HG02981 (cell line): Measurements from ENCODE around the gene SNTG2.
"Not testable (repeated sequence)": the region's sequence is repeated elsewhere in the genome, so short reads cannot be mapped to it uniquely, and the experiment has no call there.

Experiments
- ATAC-seq: cut with Tn5 transposase; IDR thresholded peaks from one replicate; pipeline ENCODE4 v1.9.1; 2021; ENCODE audit warnings: mild to moderate bottlenecking, moderate library complexity; ENCODE audit not compliant: unreplicated experiment

SNTG2 gene

DNA sequence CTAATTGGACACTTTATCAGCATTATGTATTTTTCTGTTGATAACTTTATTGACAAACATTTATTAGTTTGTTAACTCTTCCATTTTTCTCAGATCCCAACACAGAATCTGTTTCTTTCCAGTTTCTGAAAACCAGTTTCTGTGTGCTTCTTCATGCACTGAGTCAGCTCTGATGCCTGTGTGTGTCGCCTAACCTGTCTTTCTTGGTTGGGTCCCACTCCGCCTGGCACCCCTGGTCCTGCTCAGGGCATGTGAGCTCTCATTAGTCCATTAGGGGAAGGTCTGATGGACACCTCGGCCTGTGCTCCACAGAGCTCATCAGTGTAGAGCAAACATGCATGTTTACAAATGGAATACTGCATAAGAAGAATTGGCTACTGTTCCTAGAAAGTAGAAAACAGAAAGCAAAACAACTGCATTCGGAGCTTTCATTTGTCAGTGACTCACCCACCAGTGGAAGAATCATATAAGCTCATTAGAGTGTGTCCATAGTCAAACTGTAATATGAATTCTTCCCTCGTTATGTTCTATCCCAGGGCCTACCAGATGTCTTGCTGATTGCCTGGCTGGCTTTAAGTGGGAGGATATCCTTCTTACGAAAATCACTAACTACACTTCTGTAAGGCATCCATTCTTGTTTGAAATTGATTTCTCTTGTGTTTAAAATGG, 137.7 kb downstream of the SNTG2 start:
- no peak for ATAC-seq

DNA sequence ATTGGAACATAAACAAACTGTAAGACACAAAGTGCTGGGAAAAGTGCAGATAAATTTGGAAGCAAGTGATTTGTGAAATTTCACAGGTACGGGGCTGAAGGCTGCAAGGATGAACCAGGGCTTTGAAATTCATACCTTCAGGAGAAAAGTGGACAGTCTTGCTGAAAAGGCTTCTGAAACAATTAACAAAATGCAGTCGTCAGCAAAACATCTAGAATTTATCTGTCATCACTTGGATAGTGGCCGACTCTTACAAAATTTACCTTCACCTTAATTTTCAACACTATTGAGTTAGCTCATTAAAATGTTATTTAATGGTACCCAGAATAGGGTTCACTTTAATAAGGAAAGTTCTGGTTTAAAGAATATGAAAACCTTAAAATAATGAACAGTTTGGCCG, 138.3 kb downstream of the SNTG2 start:
- no peak for ATAC-seq

DNA sequence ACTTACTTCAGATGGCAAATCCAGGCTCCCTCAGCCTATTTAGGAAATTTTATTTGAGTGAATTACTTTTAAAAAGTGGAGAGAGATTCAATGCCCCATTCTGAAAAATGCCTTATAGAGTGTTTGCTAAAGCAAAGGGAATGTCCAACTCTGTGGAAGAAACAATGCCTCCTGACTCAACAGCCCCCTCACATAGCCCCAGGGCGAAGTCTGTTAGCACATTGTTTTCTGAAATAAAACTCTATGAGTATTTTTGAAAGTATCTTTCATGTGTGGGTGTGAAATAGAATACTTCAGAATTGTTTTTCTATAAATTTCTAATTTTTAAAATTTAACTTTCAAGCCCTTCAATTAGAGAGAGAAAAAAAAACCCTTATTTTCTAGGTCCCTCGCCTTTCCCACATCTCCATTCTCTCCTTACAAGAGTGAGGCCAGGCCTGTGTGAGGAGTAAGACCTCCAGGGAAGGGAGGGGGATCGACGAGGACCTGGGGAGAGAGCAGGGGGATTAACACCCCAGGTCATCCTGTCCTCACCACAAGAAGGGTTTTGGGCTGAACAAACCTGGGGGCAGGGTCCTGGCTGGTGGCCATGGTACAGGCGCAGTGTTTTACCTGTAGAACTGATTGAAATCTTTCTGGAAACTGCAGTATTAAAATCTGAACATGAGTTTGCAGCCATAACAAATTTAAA, 141.4 kb downstream of the SNTG2 start:
- ATAC-seq: no peak

DNA sequence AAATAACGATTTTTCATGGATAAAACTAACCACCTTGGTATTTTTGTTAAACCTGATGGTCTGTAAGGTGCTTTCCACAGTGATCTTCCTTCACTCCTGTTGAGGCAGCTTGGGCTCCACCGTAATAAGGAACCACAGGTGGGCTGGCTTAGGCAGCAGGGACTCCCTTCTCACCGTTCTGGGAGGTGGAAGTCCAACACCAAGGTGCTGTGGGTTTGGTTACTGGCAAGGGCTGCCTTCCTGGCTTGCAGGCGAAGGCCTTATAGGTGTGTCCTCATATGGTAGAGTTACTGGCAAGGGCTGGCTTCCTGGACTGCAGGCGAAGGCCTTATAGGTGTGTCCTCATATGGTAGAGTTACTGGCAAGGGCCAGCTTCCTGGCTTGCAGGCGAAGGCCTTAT, 143.0 kb downstream of the SNTG2 start:
- ATAC-seq: not testable (repeated sequence)

DNA sequence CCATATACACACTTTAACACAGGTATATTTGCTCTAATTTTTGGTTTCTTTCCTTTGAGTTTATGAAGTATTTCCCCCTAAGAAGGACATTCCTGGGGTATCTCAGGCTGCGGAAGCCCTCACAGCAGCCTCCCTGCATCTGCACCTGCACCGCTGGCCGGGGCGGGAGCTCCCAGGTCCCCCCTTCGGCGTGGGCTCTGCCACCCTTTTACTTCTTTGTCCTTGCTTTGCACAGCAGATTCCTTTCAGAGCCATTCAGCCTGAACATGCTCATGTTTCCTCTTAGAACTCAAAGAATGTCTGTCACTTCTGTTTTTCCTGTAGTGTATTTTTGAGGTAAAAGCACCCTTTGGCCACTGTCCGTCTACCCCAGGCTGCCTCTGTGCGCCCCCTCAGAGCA, 146.5 kb downstream of the SNTG2 start:
- ATAC-seq: no peak

DNA sequence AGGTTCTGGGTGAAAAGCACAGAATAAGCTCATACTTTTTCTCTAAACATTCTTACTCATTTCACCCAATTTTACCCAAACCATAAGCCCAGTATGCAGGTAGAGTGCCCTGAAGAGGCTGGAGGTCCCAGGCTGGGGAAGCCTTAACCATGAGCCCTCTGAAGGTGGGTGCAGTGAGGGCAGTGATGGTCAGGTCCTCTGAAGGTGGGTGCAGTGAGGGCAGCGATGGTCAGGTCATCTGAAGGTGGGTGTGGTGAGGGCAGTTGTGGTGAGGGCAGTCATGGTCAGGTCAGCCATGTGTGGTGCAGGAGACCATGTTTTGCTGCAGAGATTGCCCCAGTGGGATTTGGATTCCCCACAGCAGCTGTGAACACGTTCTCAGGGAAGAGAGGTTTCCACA, 148.8 kb downstream of the SNTG2 start:
- no peak for ATAC-seq

DNA sequence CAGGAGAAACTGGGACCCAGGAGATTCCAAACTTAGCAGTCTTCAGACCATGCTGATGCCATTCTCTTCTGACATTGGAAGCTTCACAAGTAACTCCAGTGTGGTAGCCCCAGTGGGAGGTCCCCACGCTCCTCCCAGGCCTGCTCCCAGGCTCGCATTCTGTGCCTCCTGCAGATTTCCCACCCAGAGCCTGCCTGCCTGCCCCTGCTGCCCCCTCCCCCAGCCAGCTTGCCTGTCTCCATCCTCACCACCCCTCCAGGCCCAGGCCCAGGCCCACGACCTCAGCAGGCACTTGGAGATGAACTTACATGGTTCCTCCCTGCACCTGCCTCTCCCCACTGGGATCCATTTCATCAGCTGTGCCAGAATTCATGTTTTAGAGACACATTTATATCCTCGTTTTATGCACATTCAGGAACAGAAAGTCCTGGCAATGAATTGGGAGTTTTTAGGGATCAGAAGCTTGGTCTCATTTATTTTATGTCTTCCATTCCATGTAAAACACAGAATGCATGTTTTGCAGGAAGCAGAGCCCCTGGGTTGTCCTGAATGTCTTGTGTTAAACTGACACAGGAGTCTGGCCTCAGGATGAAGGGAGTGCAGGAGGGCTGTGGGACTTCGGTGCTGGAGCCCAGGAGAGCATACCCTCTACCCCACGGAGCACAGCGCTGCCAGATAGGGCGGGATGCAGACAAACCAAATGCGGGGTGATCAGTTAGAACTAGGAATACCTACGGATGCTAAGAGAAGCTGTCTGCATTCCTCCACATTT, 150.5 kb downstream of the SNTG2 start:
- no peak for ATAC-seq

DNA sequence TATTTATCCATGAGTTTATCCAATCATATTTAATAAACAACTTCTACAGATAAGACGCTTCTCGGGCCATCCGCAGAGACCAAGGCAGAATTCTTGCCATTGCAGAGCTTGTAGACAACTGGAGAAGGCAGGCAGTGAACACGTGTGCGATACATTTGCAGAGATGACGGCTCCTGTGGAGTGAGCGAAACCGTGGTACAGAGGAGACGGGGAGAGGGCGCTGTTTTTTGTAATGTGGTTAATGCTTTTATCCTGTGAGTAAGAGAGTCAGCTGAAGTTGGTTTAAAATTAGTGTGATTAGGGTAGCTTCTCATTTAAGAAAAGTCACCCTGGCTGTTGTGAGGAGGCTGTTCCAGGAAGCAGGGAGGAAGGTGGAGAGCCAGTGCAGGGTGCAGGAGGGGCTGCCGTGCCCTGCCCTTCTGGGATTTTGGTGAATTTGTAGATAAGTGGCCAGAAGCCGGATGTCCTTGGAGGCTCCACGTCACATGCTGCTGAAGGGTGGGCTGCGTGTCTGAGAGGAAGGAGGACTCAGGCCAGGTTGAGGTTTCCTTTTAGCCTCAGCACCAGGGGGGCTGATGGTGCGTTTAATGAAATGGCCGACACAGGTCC, 151.4 kb downstream of the SNTG2 start:
- no peak for ATAC-seq

DNA sequence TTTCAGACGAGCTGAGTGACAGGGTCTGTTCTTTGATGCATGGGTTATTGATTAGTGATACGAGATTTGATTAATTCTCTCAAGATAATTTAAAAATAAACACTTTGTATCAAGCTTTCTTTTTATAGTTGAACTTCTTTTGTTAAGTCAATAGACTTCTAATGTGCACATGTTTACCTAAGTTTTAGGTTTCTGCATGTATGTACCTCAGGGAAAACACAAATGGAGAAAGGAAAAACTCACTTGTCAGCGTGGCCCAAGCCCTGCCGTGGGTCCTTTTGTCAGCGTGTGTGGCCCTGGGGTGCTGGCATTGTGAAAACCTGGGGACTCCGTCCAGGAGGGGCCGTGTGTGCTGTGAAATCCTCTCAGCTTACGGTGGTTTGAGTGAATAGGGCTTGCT, 153.7 kb downstream of the SNTG2 start:
- no peak for ATAC-seq

DNA sequence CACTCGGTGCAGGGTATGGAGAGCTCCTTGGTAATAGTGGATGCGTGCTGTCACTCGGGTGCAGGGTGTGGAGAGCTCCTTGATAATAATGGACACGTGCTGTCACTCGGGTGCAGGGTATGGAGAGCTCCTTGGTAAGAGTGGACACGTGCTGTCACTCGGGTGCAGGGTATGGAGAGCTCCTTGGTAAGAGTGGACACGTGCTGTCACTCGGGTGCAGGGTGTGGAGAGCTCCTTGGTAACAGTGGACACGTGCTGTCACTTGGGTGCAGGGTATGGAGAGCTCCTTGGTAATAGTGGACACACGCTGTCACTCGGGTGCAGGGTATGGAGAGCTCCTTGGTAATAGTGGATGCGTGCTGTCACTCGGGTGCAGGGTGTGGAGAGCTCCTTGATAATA, 155.7 kb downstream of the SNTG2 start:
- not testable (repeated sequence) for ATAC-seq

DNA sequence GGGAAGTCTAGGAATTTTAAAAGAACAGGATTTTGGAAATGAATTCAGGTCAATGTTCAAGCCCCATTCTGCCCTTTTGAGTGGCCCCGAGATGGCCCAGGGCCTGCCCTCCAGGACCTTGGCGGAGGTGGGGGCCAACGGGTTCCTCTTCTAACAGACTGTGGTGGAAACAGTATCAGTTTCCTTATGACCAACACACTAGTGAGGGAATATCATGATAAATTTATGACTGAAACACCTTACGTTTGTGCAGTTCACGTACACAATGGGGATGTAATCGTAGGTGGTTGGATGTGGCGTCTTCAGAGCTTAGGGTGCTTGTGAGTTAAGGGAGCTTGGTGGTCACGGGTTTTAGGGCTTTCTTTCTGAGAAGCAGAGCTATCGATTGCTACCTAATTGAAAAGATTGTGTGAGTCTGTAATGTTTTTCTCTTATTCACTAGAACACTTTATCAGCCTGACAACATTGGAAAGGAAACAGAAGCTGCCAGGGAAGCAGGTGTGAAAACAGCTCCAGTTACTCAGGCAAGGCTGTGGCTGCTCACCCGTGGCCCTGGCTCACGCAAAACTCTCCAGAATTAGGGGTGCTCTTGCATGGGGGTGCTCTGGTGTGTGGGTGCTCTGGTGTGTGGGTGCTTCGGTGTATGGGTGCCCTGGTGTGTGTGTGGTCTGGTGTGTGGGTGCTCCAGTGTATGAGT, 165.3 kb downstream of the SNTG2 start:
- no peak for ATAC-seq

DNA sequence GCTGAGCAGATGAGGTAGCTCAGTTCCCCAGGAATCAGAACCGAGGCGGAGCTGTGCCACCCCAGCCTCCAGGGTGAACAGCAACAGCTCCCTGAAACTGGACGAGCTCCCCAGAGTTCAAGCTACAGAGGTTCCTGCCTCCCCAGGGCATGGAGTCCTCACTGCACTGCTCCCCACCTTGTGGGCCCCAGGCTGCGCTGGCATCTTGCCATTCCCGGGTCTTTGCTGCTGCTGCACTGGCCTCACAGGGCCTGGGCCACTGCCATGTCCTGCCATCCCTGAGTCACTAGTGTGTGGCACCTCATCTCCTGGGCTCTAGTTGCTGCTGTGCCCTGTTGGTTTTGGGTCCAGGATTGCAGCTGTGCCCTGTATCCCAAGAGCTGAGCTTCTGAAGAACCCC, 166.9 kb downstream of the SNTG2 start:
- no peak for ATAC-seq

DNA sequence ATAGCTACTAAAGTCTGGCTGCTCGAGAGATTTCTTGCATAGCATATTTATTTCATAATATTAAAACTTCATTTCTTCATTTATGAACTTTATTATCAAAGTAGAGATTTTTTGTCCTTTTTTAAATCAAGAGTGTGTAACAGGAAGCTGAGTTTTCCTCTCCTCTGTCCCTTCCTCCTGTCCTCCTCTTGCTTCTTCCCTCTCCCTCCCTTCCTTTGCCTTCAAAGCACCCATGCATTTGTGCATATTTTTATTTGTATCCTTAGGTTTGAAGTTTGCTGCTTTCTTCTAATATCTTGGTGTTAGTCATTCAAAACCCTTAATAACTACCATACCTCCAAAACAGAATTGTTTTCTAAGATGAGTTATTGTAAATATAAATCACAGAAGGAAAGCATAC, 174.6 kb downstream of the SNTG2 start:
- no peak for ATAC-seq

DNA sequence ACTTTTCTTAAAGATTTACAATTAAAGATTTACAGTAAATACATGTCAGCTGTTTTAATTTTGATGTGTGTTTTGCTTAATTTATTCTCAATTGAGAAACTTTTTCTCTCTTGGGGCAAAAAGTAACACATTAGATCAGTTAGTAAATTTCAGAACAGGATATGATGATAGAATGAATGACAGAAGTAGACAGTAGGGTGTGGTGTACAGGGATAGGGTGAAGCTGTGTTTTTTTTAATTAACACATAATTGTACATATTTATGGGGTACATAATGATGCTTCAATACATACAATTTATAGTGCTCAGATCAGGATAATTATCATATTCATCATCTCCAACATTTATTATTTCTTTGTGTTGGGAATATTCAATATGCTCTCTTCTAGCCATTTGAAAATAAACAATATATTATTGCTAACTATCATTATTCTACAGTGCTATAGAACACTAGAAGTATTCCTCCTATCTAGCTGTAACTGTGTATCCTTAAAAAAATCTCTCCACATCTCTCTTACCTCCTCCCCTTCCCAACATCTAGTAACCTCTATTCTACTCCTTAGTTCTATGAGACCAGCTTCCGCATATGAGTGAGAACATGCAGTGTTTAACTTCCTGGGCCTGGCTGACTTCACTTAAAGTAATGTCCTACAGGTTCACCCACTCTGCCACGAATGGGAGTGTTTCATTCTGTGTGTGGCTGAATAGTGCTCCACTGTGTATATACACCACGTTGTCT, 175.2 kb downstream of the SNTG2 start:
- ATAC-seq: no peak

DNA sequence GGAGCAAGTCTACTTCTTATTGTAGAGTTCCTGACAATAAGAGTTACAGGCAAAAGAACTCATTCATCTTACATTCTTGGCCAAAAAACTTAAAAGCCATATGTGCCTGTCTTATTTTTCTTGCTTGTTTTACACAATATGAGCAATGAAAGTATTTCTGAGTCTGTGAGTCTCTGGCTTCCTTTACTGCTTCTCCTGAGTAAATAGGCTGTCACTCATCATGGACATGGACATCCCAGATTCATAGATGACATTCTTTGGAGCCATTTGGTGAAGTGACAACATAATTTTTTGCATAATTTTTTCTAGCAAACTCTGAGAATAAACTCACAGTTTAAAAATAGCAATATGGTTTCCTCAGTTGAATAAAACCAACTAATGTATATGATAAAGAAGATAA, 179.3 kb downstream of the SNTG2 start:
- ATAC-seq: no peak

DNA sequence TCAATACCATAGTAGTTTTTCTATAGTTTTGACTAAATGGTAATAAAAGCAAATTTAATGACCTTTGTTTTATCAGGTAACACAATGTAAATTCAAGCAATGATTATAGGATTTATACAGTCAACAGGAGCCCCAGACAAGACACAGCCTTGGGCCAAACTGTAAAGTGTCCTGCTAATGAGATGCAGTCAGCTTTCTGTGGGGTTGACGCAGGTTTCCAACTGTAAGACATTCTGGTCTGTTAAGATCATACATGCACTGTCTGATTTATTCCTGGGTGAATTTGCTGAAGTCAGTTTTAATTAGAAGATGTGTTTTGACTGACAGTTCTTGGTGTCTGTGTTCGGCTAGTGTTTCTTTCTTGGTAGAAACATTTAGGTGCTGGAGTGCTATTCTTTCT, 180.3 kb downstream of the SNTG2 start:
- ATAC-seq: no peak

DNA sequence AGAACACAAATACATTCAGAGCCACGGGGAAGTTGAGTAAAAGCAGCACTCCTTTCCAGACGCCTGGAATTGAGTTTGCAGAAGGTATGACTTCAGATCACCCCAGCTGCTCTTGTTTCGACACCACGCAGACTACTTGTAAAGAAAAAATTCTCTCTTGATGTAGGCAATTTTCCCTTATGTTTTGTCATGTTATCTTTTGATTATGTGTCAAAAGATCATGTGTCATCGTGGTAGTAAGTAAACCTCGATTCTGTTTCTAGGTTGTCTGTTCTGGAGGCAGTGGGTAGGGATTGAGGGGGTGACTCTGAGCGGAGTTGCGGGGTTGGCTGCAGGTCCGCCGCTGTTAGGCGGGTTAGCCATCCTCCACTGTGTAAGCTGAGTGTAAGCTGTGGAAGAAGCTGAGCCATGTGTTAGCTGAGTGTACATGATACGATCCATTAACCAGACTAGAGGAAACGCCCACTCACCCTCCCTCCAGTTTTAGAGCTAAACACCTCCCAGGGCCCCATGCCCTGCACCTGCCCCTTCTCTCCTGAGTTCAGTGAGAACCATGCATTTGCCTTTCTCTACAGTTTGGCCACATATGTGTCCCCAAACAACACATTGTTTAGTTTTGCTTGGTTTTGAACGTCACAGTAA, 181.8 kb downstream of the SNTG2 start:
- ATAC-seq: no peak

DNA sequence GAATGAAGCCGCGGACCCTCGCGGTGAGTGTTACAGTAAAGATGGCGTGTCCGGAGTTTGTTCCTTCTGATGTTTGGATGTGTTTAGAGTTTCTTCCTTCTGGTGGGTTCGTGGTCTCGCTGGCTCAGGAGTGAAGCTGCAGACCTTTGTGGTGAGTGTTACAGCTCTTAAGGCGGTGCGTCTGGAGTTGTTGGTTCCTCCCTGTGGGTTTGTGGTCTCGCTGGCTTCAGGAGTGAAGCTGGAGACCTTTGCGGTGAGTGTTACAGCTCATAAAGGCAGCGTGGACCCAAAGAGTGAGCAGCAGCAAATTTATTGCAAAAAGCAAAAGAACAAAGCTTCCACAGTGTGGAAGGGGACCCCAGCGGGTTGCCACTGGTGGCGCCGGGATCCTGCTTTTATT, 183.2 kb downstream of the SNTG2 start:
- ATAC-seq: not testable (repeated sequence)

DNA sequence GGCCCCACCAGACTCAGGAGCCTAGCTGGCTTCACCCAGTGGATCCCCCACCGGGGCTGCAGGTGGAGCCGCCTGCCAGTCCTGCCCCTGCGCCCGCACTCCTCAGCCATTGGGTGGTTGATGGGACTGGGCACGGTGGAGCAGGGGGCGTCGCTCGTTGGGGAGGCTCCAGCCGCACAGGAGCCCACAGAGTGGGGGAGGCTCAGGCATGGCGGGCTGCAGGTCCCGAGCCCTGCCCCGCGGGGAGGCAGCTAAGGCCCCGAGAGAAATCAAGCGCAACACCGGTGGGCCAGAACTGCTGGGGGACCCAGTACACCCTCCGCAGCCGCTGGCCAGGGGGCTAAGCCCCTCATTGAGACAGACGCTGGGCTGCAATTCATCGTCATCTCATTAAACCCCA, 184.0 kb downstream of the SNTG2 start:
- ATAC-seq: no peak

DNA sequence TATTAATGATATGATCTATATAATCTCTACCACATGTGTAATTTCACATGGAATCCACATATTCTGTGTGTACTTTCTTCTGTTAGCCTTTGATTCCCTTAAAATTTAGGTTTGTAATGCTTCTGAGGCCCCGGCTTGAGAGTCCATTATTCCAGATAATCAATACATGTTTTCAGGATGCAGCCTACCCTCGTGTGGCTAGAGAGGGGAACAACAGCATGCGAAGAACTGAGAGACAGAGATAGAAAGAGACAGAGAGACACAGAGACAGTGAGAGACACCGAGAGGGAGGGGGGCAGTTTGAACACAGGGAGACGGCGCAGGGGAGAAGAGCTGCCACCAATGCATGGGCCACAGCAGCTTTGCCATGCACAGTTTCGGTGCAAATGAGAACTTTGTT, 185.4 kb downstream of the SNTG2 start:
- no peak for ATAC-seq
